ENCODE results near the gene RABGAP1.

Gene RABGAP1

DNA sequence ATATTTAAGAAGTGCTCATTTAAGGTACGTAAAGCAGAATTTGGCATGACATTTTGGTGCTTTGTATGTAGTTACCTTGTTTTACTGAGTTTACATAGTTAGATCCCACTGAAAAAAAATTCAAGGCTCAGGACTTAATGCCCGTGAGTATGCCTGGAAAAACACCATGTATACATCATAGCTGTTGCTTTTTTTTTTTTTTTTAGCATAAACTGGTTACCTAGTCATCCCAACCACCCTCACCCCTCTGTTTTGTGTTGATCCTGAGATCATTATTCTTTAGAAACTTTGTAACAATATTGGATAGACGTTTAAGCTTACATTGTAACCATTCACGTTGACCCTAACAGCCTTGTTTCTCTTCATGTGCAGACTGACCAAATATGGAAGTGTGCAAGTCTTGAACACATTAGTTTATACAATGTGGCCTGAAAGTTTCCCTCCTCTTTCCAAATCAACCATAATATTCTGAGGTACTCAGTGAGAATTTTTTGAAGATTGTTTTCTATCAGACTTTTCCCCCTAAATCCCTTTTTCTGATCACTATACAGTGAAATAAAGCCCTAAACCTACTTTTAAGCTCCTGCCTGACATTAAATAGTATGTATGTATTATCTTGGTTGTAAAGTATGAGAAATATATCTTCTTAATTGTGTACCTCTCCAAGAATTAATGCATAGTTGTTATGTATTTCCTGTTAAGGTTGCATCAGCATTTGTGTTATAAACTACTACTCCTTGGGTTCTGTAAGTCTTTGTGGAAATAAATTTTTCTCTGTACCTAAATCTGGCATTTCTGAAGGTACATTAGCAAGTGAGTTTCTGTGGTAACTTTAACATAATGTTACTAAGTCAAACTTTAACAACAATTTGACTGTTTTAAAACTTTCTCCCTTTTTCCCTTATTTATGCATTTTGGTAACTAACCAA is 4.4 kb downstream of the RABGAP1 start:
- DNase-seq (ENCODE audit: low read depth), result no peak
- no peak overlapping the region for H3K4me3 ChIP-seq (ENCODE audit: low read depth, low read length)
- TF ChIP-seq, protein P1, sequence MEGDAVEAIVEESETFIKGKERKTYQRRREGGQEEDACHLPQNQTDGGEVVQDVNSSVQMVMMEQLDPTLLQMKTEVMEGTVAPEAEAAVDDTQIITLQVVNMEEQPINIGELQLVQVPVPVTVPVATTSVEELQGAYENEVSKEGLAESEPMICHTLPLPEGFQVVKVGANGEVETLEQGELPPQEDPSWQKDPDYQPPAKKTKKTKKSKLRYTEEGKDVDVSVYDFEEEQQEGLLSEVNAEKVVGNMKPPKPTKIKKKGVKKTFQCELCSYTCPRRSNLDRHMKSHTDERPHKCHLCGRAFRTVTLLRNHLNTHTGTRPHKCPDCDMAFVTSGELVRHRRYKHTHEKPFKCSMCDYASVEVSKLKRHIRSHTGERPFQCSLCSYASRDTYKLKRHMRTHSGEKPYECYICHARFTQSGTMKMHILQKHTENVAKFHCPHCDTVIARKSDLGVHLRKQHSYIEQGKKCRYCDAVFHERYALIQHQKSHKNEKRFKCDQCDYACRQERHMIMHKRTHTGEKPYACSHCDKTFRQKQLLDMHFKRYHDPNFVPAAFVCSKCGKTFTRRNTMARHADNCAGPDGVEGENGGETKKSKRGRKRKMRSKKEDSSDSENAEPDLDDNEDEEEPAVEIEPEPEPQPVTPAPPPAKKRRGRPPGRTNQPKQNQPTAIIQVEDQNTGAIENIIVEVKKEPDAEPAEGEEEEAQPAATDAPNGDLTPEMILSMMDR (IDR thresholded peaks at IDR 0.05; ENCODE audit: low read depth, low read length, missing control alignments), result no peak

DNA sequence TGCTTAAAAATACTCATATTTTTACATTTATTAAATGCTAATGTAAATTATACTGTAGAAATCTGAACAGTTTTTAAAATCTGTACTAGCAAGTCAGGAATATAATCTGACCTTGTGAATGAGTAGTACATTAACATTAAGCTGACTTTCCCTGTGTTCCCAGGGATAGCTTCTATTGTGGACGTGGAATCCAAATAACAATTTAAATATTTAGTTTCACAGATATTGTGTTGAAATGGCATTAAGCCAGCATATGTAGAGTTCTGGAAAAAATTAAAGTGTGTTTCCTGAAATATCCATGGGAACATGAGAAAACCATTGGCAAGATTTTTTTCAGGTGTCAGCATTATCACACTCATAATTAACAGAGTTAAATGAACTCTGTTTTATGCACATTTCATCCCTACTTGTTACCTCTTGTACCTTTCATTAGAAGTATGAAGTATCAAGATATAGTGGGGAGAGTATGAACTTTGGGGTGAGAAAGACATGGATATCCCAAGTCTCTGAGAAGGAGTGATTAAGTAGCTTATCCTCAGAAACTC is 5.7 kb downstream of the RABGAP1 start:
- DNase-seq (ENCODE audit: low read depth), result no peak
- no peak overlapping the region for H3K4me3 ChIP-seq (ENCODE audit: low read depth, low read length)
- TF ChIP-seq, protein P1 (IDR thresholded peaks at IDR 0.05; ENCODE audit: low read depth, low read length, missing control alignments), result no peak

DNA sequence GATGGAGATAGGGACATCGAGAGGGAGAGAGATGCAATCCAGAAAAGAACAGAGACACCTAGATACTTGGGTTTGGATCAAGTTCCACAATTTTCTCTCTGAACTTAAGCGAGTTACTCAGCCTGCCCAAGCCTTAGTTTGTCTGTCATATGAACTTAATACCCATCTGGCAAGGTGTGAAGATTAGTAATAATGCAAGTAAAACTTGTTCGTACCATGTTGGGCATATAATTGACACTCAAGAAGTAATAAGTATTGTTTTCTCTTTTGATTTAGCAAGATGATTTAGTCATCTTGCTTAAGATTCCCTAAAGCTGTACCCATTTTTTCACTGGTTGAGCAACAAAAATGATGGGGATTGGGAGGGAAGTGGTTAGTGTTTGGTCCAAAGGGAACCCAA is 7.5 kb downstream of the RABGAP1 start:
- no peak for DNase-seq (ENCODE audit: low read depth)

DNA sequence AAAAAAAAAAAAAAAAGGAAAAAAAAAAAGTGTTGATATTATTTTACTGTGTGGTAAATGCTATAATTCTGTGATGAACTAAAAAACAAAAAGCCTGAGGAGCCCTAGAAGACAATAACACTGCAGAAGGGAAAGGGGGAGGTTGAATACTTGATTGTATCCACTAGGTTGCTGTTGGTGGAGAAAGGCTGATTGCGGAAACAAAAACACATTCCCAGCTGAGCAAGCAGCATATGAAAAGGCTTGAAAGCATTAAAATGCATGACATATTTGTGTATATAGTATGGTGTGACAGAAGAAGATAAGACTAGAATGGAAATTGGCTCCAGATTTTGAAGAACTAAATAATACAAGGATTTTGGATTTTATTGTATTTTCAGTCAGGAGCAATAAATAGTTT is 8.9 kb downstream of the RABGAP1 start:
- TF ChIP-seq, protein P1 (IDR thresholded peaks at IDR 0.05; ENCODE audit: low read depth, low read length, missing control alignments), result no peak
- DNase-seq (ENCODE audit: low read depth), result no peak
- H3K4me3 ChIP-seq (ENCODE audit: low read depth, low read length), result no peak overlapping the region

More for the DNA sequence above, 7.5 kb downstream of the RABGAP1 start:
- TF ChIP-seq, protein P1 (IDR thresholded peaks at IDR 0.05; ENCODE audit: low read depth, low read length, missing control alignments), result no peak
- H3K4me3 ChIP-seq (ENCODE audit: low read depth, low read length), result no peak overlapping the region

DNA sequence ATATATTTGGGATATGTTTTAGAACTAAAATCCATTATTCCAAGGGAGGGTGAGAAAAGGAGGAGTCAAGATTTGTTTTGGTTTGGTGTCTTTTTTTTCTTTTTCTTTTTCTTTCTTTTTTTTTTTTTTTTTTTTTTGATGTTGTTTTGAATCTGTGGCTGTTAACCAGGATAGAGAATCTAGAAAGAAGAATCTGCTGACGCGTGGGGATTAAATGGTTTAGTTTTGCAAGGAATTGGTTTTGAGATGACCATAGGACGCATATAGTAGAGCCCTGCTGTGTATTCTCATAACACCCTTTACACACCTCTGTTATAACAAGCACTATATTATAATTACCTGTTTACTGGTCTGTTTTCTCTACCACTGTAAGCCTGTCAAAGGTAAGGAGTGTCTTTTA is 9.4 kb downstream of the RABGAP1 start:
- TF ChIP-seq, protein P1 (IDR thresholded peaks at IDR 0.05; ENCODE audit: low read depth, low read length, missing control alignments), result no peak
- H3K4me3 ChIP-seq (ENCODE audit: low read depth, low read length), result no peak overlapping the region
- DNase-seq (ENCODE audit: low read depth), result no peak

DNA sequence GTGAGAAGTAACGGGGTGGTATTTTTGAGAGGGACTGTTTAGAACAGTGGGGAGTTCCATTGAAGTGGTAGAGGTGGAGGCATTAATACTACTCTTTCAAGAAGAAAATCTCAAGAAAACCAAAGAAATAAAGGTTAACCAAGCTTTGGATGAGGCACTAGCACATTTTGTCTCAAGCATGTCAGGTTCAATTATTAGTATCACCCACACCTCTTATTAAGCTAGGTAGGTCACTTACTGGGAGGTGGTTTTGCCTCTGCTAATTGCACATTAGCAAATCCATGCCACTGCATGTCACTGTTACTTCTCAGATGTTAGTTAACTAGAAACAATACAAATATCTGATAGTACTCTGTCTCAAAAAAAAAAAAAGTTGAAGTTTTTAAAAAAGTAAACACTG is 10.2 kb downstream of the RABGAP1 start:
- no peak for DNase-seq (ENCODE audit: low read depth)
- no peak overlapping the region for H3K4me3 ChIP-seq (ENCODE audit: low read depth, low read length)
- TF ChIP-seq, protein P1 (IDR thresholded peaks at IDR 0.05; ENCODE audit: low read depth, low read length, missing control alignments), result no peak

All from GM12864 (cell line).